HG02852 (cell line): ENCODE measurements around the gene ITSN1.
"Not testable (repeated sequence)": the region's sequence is repeated elsewhere in the genome, so short reads cannot be mapped to it uniquely, and the experiment has no call there.

Experiments used
- ATAC-seq: cut with Tn5 transposase; IDR thresholded peaks from one replicate; pipeline ENCODE4 v1.9.1; 2021; ENCODE audit warnings: mild to moderate bottlenecking, moderate library complexity; ENCODE audit not compliant: unreplicated experiment

ITSN1 gene

DNA sequence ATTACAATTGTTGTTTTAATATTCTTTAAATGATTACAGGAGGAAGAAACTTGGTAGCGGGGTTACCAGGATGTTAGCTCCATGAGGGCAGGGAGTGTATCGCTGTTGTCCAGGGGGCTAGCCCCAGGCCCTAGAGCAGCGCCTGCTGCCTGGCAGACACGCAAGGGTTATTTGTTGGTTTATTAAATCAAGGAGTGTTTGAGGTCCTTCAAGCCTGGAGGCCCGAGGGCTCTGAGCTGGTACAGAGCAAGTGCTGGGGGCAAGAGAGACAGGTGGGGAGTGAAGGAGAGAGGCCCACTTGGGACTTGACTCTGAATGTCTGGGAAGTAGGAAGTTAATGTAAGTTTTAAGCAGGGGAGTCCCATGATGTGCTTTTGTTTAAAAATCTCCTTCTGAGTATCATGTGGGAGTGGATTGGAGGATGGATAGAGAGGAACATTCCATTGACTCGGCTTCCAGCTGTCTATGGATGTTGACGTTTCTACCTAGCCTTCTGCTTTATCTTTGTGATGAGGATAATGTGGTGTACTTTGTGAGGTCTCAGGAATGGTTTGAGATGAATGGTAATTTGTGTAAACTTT, 8.7 kb downstream of the ITSN1 start:
- ATAC-seq = no peak

DNA sequence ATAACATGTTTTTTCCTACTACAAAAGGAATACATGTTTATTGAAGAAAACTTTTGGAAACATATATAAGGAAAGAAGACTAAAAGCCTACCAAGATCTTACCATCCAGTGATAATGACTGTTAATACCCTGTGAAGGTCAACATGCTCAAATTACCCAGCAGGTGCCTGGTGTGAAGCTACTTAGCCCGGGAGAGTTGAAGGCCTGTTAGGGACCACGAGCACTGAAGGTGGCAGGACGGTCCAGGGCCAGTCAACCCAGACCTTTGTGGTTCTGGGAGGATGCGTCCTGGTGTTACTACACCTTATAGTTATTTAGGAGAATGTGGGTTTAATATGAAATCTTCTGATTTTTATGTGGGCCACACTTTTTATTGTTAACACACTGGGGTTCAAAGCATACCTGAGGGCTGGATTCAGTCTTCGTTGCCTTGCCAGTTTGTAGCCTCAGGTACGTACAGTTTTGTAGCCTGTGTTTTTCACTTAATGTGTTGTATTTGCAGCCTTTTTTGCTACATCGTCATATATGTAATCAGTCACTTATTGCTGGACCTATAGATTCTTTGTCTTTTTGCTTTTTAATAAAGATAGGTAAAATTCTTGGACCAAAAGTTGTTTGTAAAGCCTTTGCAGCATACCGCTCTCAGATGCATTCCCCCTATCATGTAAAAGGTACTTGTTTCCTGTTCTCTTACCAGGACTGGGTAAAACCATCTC, 9.8 kb downstream of the ITSN1 start:
- ATAC-seq = no peak

DNA sequence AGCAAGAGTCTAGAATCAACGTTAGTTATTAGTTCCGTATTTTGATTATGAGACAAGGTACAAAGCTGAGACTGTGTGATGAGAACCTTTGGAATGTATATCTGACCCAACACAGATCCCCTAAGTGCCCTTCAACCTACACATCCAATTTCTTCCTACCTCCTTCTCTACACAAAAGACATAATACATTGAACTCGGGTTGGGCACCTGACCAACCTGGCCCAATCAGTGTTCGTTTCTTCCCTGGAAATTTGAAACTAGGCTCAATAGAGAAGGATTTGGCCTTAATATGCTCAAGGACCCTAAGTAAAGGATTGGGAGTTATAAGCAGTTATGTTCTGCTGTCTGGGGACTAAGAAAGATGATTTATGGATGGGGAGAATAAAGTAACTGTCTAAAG, 12.1 kb downstream of the ITSN1 start:
- ATAC-seq = no peak

DNA sequence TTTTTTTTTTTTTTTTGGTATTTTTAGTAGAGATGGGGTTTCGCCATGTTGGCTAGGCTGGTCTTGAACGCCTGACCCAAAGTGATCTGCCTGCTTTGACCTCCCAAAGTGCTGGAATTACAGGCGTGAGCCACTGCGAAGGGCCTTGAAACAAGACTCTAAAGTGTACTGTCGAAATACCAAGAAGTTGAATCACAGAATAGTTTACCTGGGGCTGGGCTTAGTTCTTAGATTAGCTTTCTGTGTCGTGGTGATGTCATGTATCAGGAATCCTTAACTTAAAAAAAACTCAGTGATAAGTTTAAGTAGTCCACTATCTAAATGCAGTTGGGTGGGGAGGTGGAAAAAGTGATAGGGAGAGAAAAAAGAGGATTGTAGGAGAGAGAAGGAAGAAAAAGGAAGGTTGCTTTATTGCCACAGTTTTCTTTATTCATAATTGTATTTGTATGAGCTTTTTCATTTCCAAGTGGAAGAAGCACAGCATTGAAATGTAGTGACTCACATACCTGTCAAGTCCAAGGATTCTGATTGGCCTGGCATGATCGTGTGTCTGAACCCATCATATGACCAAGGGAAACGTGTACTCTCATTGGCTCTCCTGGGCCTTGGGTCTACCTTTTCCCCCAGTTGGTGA, 13.4 kb downstream of the ITSN1 start:
- ATAC-seq = no peak

DNA sequence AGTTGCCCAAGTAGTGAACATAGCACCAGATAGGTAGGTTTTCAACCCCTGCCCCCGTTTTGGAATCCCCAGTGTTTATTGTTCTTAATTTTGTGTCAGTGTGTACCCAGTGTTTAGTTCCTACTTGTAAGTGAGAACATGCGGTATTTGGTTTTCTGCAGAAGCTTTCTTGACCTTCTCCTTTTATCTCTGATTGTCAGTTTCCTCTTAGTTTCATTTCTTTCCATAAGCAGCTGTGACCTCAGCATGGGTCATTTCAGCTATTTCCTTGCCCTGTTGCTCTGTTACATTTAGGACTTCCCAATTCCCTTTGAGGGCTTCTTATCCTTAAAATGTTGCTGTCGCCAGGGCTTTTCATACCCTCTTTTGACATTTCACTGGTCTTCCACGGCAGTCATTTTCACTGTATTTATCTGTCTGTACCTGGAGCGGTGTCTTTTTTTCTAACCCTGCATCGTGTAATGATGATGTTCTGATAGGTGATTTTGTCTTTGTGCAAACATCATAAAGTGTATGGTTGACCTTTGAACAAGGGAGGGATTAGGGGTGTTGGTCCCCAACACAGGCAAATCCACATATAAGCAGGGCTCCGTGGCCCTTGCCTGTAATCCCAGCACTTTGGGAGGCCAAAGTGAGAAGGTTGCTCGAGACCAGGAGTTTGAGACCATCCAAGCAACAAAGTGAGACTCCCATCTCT, 15.0 kb downstream of the ITSN1 start:
- ATAC-seq = no peak

DNA sequence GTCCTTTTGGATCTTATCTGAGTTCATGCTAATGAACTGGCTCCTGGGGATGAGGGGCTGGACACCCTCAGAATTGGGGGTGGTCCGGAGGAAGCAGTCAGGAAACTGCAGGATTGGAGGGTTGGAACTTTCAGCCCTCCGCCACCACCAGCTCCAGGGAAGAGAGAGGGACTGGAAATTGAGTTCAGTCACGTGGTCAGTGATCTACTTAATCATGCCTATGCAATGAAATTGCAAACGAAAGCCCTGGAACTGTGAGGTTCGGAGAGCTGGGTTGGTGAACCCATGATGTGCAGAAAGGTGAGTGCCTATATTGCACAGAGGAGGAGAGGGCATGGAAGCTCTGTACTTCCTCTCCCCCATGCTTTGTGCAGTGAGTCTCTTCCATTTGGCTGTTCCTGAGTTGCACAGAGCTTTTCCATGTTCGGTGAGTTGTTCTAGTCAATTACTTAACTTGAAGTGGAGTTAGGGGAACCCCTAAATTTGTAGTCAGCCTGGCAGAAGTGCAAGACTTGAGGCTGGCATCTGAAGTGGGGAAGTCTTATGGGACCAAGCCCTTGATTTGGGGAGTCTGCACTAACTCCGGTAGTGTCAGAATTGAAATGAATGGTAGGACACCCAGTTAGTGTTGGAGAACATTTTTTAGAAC, 16.7 kb downstream of the ITSN1 start:
- no peak for ATAC-seq

DNA sequence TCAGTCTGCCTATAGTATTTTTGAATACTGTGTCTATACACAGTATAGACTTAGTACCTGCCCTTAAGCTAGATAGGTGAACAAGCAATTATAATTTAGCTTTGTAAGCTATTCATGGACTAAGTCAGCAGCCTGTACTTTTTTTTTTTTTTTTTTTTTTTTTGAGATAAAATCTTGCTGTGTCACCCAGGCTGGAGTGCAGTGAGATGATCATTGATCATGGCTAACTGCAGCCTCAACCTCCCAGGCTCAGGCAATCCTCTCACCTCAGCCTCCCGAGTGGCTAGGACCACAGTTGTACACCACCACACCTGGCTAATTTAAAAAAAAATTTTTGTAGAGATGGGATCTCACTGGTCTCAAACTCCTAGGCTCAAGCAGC, 17.3 kb downstream of the ITSN1 start:
- no peak for ATAC-seq

DNA sequence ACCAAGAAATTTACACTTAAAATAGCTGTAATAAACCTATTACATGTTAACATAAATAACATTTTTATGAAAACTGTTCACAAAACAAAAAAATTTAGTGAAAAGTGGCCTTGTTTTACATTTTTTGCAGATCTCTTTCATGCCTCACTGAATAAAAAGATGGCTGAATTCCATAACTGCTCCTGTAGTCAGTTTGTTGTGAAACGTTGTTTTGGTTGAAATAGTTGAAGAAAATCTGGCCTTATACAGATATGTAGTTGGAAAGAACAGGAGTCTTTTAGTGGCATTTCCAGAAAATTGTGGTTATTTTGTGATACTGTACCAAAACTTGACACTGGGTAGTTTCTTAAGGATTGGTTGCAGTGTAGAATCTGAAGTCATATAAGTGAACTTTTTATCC, 18.1 kb downstream of the ITSN1 start:
- ATAC-seq = no peak

DNA sequence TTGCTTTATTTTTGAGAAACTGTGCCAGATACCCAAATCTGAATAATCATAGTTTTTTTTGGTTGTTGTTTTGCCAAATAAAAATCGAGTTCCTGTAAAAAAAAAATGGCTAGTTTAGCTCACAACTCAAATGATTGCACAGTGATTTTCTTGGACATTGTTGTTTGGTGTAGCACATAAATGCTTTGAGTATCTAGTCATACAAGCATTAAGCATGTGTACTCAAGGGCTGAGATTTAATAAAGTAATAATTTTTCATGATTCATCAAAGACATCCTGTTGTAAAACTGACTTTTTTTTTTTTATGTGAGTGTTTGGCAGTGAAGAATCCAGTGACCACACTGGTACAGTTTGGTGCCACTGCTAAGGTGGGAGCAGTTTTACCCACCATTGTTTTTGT, 18.8 kb downstream of the ITSN1 start:
- ATAC-seq = no peak

DNA sequence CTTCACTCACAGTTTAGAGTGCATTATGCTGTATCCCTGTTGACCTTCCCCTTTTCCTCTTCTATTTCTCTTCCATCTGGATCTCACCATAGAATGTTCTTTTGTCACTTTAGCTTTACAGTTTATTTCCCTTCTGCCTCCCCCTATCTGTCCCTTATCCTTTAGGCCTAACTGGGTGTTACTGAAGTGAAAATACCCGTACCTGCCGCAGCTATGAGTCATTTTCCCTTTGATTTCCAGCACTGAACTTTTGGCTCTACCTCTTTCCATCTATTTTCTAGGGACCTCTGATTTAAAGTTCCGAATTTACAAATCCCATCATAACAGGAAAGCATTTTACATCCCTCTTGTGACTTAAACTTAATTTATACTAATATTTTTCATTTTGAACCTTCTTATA, 19.7 kb downstream of the ITSN1 start:
- ATAC-seq = no peak

DNA sequence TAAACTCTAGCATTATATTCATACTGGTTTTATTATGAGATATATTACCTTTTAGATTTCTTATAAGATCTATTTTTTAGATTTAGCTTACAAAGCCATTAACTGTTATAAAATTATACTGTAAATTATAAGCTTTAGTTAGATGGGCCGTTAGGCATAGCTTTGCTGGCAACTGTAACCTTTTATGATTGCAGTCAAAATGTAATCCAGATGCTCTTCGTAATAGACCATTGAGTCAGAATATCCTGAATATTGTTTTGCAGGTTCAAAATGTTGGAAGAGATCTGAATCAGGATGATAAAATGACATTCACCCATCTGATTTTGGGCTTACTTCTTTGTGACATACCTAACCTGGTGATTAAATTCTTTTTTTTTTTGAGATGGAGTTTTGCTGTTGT, 20.9 kb downstream of the ITSN1 start:
- ATAC-seq = no peak

DNA sequence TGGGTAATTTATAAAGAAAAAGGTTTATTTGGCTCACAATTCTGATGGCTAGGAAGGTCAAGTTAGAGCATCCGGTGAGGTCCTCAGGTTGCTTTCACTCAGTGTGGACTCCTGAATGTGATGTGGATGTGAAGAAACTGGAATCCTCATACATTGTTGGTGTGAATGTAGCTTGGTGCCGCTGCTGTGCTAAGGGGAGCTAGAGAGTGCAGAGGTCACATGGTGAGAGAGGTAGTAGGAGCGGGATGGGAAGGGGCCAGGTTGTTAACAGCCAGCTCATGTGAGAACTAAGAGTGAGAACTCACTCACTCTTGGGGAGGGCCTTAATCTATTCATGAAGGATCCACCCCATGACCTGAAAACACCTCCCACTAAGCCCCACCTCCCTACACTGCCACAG, 21.8 kb downstream of the ITSN1 start:
- no peak for ATAC-seq

DNA sequence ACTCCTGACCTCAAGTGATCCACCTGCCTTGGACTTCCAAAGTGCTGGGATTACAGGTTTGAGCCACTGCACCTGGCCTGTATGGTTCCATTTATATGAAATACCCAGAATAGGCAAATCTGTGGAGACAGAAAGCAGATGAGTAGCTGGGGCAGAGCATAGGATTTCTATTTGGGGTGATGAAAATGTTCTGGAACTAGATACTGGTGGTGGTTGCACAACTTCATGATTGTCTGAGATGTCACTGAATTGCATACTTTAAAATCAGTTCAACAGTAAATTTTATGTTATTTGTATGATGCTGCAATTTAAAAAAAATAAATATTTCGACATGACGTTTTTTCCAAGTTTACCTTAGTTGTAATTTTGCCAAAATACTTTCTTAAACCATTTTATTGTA, 23.9 kb downstream of the ITSN1 start:
- no peak for ATAC-seq

DNA sequence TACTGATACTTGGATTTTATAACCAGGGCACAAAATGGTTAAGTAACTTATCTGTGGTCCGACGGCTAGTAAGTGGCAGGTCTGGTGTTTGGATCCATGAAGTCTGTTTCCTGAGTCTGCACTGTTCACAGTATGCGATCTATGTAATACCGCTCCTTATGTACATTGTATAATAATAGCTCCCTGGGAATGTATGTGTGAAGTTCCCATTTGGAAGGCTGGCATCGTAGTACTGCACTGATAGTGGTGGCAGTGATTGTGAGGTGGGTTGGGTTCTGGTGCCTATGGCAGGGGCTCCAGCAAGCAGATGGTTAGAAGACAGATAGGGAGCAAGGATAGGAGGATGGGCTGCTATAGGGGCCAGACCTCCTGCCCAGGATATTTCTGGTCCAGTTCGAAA, 25.3 kb downstream of the ITSN1 start:
- ATAC-seq = no peak

DNA sequence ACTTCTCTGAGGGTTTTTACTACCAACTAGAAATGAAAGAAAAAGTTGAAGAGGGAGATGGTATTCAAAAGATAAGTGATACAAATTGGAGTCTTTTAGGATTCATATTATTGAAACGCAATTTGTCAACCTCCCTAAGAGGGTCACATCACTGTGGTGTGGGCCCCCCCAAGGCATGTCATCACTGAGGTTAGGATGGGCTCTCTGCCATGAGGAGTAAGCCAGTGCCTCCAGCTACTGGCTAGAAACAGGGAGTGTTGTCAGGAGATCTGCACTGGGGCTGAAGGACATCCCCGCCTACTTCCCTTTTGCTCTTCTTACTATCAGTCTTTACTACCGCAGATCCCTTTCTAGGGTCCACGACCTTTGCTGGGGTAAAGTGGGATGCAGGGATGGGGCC, 25.9 kb downstream of the ITSN1 start:
- ATAC-seq = no peak

DNA sequence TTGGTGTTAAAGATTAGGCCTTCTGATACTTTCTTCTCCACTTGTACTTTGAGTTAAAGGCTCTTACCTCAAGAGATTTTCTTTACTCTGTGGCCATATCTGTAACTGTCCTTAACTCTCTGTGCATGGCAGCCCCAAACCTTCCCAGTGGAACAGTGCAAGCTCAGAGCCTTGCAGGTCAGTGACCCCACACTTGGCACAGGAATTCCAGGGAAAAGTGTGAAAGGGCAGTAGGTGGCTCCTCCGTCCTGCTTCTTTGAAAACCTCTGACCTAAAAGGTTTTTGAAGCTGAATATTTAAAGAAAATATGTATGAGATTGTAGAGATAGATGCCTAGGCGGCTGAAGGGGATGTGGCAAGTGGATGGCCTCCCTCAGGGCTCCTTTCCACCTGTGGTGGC, 26.3 kb downstream of the ITSN1 start:
- no peak for ATAC-seq

DNA sequence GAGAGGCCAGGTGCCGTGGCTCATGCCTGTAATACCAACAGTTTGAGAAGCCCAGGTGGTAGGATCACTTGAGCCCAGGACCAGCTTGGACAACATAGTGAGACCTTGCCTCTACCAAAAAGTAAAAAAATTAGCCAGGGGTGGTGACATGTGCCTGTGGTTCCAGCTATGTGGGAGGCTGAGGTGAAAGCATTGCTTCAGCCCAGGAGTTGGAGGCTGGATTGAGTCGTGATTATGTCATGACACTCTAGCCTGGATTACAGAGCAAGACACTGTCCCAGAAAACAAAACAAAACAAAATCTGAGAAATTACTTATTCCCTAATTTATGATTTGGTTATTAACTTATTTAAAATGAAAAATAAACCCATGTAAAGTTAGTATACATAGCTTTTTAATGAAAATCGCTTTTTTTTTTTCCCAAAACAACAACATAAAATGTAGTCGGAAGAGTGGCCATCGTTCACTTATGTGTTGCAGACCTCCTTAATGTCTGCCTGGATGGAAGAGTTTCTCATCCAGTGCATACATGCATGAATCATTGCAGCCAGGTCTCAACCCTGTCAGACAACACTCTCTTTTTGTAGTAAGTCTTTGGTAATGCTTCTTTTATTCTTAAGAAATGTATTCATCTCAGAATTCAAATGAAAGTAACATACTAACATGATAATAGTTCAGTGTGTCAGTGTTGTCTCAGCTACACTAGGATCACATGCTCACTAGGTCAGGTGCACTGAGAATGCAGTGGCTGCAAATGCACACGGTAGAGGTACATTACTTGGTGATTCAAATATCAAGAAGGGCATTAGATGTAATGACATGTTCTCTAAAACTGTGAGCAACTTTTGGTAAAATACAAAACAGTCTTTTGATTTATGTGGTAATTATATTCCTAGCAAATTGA, 28.0 kb downstream of the ITSN1 start:
- ATAC-seq = no peak

DNA sequence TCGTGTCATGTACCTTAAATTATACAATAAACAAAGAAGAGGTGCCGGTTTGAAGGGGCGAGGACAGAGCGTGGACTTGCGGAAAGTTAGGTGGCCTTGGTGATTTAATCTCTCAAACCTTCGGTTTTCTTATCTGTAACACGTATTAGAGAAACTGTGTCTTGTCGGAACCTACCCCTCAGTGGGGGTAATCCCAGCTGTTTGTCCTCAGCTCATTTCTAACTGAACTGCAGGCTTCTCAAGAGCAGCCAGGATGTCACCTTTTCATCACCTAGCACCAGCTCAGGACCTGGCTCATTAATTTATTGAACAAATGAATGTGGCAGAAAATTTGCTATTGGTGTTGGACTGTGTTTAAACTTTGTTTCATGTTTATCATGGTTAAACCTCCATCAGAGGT, 31.2 kb downstream of the ITSN1 start:
- ATAC-seq = no peak

DNA sequence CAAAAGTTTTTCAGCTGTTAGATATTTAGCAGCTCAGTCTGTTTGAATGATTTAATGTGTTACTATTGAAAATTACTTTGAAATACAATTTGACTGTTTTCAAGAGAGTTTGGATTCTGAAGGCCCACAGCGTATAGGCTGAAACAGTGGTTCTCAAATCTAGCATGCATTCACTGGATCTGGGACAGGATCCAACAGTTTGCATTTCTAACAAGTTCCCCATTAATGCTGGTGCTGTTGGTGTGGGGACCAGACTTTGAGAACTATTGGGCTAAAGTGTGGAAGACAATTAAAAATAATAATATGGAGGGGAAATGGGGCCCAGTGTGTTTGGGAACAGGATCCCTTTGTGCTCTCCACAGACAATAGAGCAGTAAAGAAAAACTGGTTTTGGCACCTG, 31.9 kb downstream of the ITSN1 start:
- ATAC-seq = no peak

DNA sequence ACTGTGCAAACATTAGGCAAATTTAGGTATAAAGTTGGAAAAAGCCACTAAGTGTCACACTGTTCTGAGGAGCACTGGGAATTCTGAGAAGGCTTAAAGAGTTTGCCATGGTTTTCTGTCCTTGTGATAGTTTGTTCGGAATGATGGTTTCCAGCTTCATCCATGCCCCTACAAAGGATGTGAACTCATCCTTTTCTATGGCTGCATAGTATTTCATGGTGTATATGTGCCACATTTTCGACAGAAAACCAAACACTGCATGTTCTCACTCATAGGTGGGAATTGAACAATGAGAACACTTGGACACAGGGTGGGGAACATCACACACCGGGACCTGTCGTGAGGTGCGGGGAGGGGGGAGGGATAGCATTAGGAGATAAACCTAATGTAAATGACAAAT, 34.4 kb downstream of the ITSN1 start:
- ATAC-seq = not testable (repeated sequence)

DNA sequence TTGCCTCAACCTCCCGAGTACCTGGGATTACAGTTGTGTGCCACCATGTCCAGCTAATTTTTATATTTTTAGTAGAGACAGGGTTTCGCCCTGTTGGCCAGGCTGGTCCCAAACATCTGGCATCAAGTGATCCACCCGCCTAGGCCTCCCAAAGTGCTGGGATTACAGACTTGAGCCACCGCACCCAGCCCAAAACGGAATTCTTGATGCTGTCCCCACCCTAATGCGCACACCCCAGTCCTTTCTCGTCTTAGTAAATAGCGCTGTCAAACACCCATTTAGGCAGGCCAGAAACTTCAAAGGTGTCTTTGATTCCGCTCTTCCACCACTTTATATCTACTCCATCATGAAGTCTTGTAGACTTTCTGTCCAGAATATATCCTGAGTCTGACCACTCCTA, 35.1 kb downstream of the ITSN1 start:
- no peak for ATAC-seq
